Heart left ventricle (tissue), 13 donors: ENCODE data around the gene TMEM179.

Experiments used
- CTCF ChIP-seq, 12 donors: fragments of 200-600 bp; sonication (generic) in 4 of 12; IDR thresholded peaks; one replicate each; pipeline versions ENCODE4 v1.5.0 to v1.8.0; 2018 to 2022; ENCODE audit warnings: antibody characterized with exemption in 12 of 12, mild to moderate bottlenecking in 5 of 12
- POLR2A ChIP-seq, 2 donors: fragments of 450-650 bp; IDR thresholded peaks; one replicate each; pipeline ENCODE4 v1.6.1; 2017; ENCODE audit warnings: antibody characterized with exemption in 2 of 2, mild to moderate bottlenecking in 2 of 2, moderate library complexity in 2 of 2
- donor health status: ischemic (EF 13 %, LVEDD 7.1; RV severe dilation, severe dysfunction).
- donor health status: DM: no; HTN: yes; CAD: no.
- donor health status: DM: no; HTN: no; CAD: no.
- donor health status: ischemic (EF 25% LVEDD 6.9; RV normal size, moderate dysfunction).
- donor health status: ischemic (EF 25% LVEDD 5.7; RV mildly dilated, moderate dysfunction).
- donor health status: ischemic (EF 35%, LVEDD 5.7; RV mildly dilated, moderate dysfunction).
- donor health status: nonischemic (EF 11% LVEDD 7.7; RV severe dilation, severe dysfunction).
- donor health status: DM: yes; HTN: yes; CAD: no.
- donor health status: PGD.
- donor health status: ischemic (EF 29% LVEDD 5.4; RV normal size, mild dysfunction).
- donor health status: nonischemic (EF 23%, LVEDD 6.1; RV moderate dilation, normal function).

- no peak for TF ChIP-seq POLR2A (IDR thresholded peaks at IDR 0.05)
- TF ChIP-seq CTCF (IDR thresholded peaks at IDR 0.05) = peak in 4 of 12 donors; percentile 10 to 38 (median 14)
Measured at GRCh38 chr14:104593241-104593701, 11.3 kb downstream of the TMEM179 start.
